HCT116 (cell line): ENCODE measurements around the gene C2CD3. TPM values are rescaled to one million over a fixed set of nuclear protein-coding genes. Genes with fewer than 3 reads are reported as not detected.

Experiments used
- ATAC-seq: fragments of 200-7000 bp; cut with Tn5 transposase; 2 replicates; pipeline ENCODE4 v1.9.1; 2020; ENCODE audit warnings: mild to moderate bottlenecking, moderate library complexity
- BruUV-seq: library from RNA; stranded (reverse); fragments of 400-500 nt; replicated peaks from 2 replicates; lab custom pipeline; 2021; lab: Mats Ljungman, UMichigan
- CTCF ChIA-PET: fragments of 300-600 bp; sonication (Branson Sonifier 250); formaldehyde crosslinking; loops from one replicate; lab custom pipeline; 2021; ENCODE audit warnings: antibody characterized with exemption; lab: Charles Lee
- POLR2A ChIA-PET: fragments of 300-600, 350-600 bp; sonication (Branson Sonifier 250); formaldehyde crosslinking; loops from one replicate; lab custom pipeline; 2021; ENCODE audit warnings: antibody characterized with exemption; lab: Charles Lee
- RAD21 ChIA-PET, 2 experiments: fragments of 300-600 bp; sonication (Branson Sonifier 250); formaldehyde crosslinking; loops; one replicate each; lab custom pipeline; 2023; ENCODE audit warnings: low total read pairs in 2 of 2; ENCODE audit not compliant: uncharacterized antibody in 2 of 2, unreplicated experiment in 2 of 2, low non-redundant PET in 1 of 2; lab: Charles Lee
- DNase-seq: peaks from one replicate; pipeline ENCODE4 v3.0.0-alpha.2; 2010; ENCODE audit warnings: low read depth, low spot score
- H2AFZ ChIP-seq: fragments of 200-600 bp; shearing (Covaris generic), sonication (generic); 2 replicates; pipeline ENCODE4 v1.6.1; 2017; ENCODE audit warnings: low read depth, mixed run types, mixed read lengths, antibody characterized with exemption, low read length; ENCODE audit not compliant: poor library complexity, severe bottlenecking
- H3K27ac ChIP-seq: 2 replicates; pipeline ENCODE4 v1.5.1; 2012; ENCODE audit warnings: low read depth, low read length
- H3K27me3 ChIP-seq: fragments of 200-600 bp; sonication (generic); 2 replicates; pipeline ENCODE4 v1.6.1; 2016; ENCODE audit warnings: mixed run types, low read length, mixed read lengths; ENCODE audit not compliant: insufficient read depth
- H3K36me3 ChIP-seq, 2 experiments: fragments of 200-500 bp in 1 of 2; fragments of 200-600 bp in 1 of 2; sonication (Bioruptor generic) in 1 of 2; sonication (generic) in 1 of 2; 2 replicates each; pipeline versions ENCODE4 v1.5.1 to v1.6.1; 2014 to 2016; ENCODE audit warnings: low read length in 2 of 2, inconsistent platforms in 1 of 2, mixed read lengths in 1 of 2, mixed run types in 1 of 2; ENCODE audit not compliant: insufficient read depth in 2 of 2, control insufficient read depth in 1 of 2
- H3K4me1 ChIP-seq, 2 experiments: fragments of 200-600 bp in 1 of 2; sonication (generic) in 1 of 2; 2 replicates each; pipeline versions ENCODE4 v1.5.1 to v1.6.1; 2012 to 2017; ENCODE audit warnings: low read length in 2 of 2, inconsistent platforms in 1 of 2, mild to moderate bottlenecking in 1 of 2, mixed read lengths in 1 of 2, mixed run types in 1 of 2, moderate library complexity in 1 of 2; ENCODE audit not compliant: insufficient read depth in 2 of 2, control insufficient read depth in 1 of 2
- H3K4me2 ChIP-seq: fragments of 200-600 bp; sonication (generic); 2 replicates; pipeline ENCODE4 v1.6.1; 2017; ENCODE audit warnings: mixed run types, low read length, mixed read lengths
- H3K4me3 ChIP-seq, 2 experiments: fragments of 200-600 bp in 1 of 2; sonication (generic) in 1 of 2; replicated peaks in 1 of 2; 2 replicates each; pipeline ENCODE4 v1.5.1; 2011 to 2016; ENCODE audit warnings: low read length in 2 of 2, control low read depth in 1 of 2, low read depth in 1 of 2, mild to moderate bottlenecking in 1 of 2, mixed read lengths in 1 of 2, mixed run types in 1 of 2
- H3K79me2 ChIP-seq: fragments of 200-600 bp; sonication (generic); 2 replicates; pipeline ENCODE4 v1.6.1; 2017; ENCODE audit warnings: mild to moderate bottlenecking, mixed run types, low read length, moderate library complexity, mixed read lengths; ENCODE audit not compliant: insufficient read depth
- H3K9ac ChIP-seq: fragments of 200-600 bp; sonication (generic); 2 replicates; pipeline ENCODE4 v1.6.1; 2016; ENCODE audit warnings: low read length, mixed read lengths
- H3K9me2 ChIP-seq: fragments of 200-600 bp; sonication (generic), shearing (Covaris generic); 2 replicates; pipeline ENCODE4 v1.6.1; 2017; ENCODE audit warnings: mixed run types, mild to moderate bottlenecking, moderate library complexity; ENCODE audit not compliant: insufficient read depth
- H3K9me3 ChIP-seq, 2 experiments: fragments of 200-500 bp in 1 of 2; fragments of 200-600 bp in 1 of 2; sonication (Bioruptor generic) in 1 of 2; sonication (generic) in 1 of 2; 2 replicates each; pipeline ENCODE4 v1.6.1; 2014 to 2017; ENCODE audit warnings: low read length in 2 of 2, mixed read lengths in 2 of 2, inconsistent platforms in 1 of 2, low read depth in 1 of 2, mild to moderate bottlenecking in 1 of 2, mixed run types in 1 of 2, moderate library complexity in 1 of 2; ENCODE audit not compliant: control insufficient read depth in 1 of 2, insufficient read depth in 1 of 2
- H4K20me1 ChIP-seq: fragments of 200-600 bp; sonication (generic), shearing (Covaris generic); 2 replicates; pipeline ENCODE4 v1.6.1; 2017; ENCODE audit warnings: mixed run types, mild to moderate bottlenecking, moderate library complexity; ENCODE audit not compliant: insufficient read depth
- ELF1 ChIP-seq: IDR thresholded peaks from 2 replicates; pipeline ENCODE4 v1.6.1; 2012; ENCODE audit warnings: low read depth, borderline replicate concordance
- EZH2 ChIP-seq: fragments of 200-600 bp; sonication (generic); IDR thresholded peaks from 2 replicates; pipeline ENCODE4 v1.6.1; 2017; ENCODE audit warnings: antibody characterized with exemption, mixed run types
- FOSL1 ChIP-seq: IDR thresholded peaks from 2 replicates; pipeline ENCODE4 v1.6.1; 2012; ENCODE audit warnings: low read depth
- MAX ChIP-seq: IDR thresholded peaks from 2 replicates; pipeline ENCODE4 v1.6.1; 2012
- RAD21 ChIP-seq: IDR thresholded peaks from 2 replicates; pipeline ENCODE4 v1.6.1; 2012; ENCODE audit warnings: low read depth, mild to moderate bottlenecking
- intact Hi-C: fragments of 100-400 bp; cut with micrococcal nuclease; formaldehyde crosslinking; loops from 2 replicates; pipeline ENCODE4 v1.10.0; 2022
- total RNA-seq: library from RNA; stranded (reverse); gene quantifications from one replicate; pipeline ENCODE4 v1.2.1, GENCODE V29; 2021; ENCODE audit not compliant: unreplicated experiment

The C2CD3 gene
- total RNA-seq, 1 experiment from 2014 or later: 30.6 TPM

DNA sequence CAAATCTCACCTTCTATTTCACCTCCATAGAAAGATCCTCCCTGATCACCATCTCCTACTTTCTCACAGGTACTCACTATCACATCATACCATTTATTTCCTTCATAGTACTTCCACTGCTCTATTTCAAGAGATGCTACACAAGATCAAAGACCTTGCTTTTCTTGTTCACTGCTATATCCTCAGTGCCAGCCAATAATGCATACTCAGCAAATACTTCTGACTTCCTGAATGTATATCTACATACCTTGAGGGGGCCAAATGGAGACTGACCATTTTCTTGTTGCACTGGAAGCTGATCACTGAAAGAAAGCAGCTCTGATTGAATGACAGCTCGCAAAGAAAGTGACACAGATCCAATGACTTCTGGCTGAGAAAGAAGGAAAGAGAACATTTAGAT is 64.7 kb downstream of the C2CD3 start:
- Histone ChIP-seq H3K9ac (no peak overlapping the region), H3K4me3 (no peak overlapping the region), H3K36me3 (peaks cover 9 to 20% of the 10 kb centered on the region in 2 experiments), H3K4me2 (no peak overlapping the region), H3K27ac (no peak overlapping the region), H3K4me1 (no peaks in the 10 kb centered on the region), H2AFZ (no peak overlapping the region), H3K79me2 (no peaks in the 10 kb centered on the region), H3K9me2 (no peaks in the 10 kb centered on the region), H3K27me3 (no peaks in the 10 kb centered on the region), H3K9me3 (no peaks in the 10 kb centered on the region)
- ChIA-PET CTCF (no interaction called here), POLR2A (no interaction called here)
- BruUV-seq: no TSS peak
- ATAC-seq (no peak), DNase-seq (no peak)
- no peak for TF ChIP-seq MAX
- TF ChIP-seq, all 23 proteins: peak for 0
- RAD21 ChIA-PET: no interaction called here
- no peaks in the 10 kb centered on the region for H4K20me1 ChIP-seq
- intact Hi-C loops: no loop called here

- Histone ChIP-seq H3K9me2 (no peaks in the 10 kb centered on the region), H3K27ac (no peak overlapping the region), H3K27me3 (no peaks in the 10 kb centered on the region), H3K4me3 (no peak overlapping the region), H2AFZ (no peak overlapping the region), H3K9ac (no peak overlapping the region), H4K20me1 (no peaks in the 10 kb centered on the region), H3K79me2 (no peaks in the 10 kb centered on the region), H3K9me3 (no peaks in the 10 kb centered on the region), H3K36me3 (peaks cover 17 to 29% of the 10 kb centered on the region in 2 experiments), H3K4me1 (no peaks in the 10 kb centered on the region), H3K4me2 (no peak overlapping the region)
- TF ChIP-seq FOSL1 (no peak), RAD21 (no peak)
- DNase-seq (no peak), ATAC-seq (no peak)
- no TSS peak for BruUV-seq
- ChIA-PET CTCF (no interaction called here), RAD21 (no interaction called here), POLR2A (no interaction called here)
- intact Hi-C loops: no loop called here
These were observed 68.5 kb downstream of the C2CD3 start for GRCh38 chr11:74102321-74102720.

DNA sequence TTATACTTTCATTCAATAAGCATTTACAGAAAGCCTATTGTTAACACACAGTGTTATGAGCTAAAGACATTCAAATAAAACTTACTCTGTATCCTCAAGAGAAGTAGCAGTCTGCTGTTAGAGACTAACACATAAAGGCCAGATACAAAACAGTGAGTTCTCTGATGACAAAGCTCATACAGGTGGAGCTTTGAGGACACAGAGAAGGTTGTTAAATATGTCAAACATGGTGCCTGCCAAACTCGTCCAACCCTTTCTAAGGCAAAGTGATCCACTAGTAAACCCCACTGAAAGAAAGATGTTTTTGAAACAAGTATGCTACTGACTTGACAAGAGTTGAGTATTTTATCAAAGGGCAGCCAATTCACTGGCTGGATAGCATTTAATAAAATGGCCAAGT is 70.1 kb downstream of the C2CD3 start:
- no peaks in the 10 kb centered on the region for H3K27me3 ChIP-seq
- H3K79me2 ChIP-seq: no peaks in the 10 kb centered on the region
- peaks cover 17 to 26% of the 10 kb centered on the region in 2 experiments for H3K36me3 ChIP-seq
- no peak for ATAC-seq
- no peak for DNase-seq
- no peaks in the 10 kb centered on the region for H3K4me1 ChIP-seq
- ChIA-PET POLR2A (no interaction called here), RAD21 (no interaction called here), CTCF (no interaction called here)
- H3K4me3 ChIP-seq: no peak overlapping the region
- no TSS peak for BruUV-seq
- TF ChIP-seq EZH2 (no peak), ELF1 (no peak)
- H3K9me3 ChIP-seq: no peaks in the 10 kb centered on the region
- H3K27ac ChIP-seq: no peak overlapping the region
- H4K20me1 ChIP-seq: no peaks in the 10 kb centered on the region
- intact Hi-C loops: no loop called here
- no peak overlapping the region for H3K9ac ChIP-seq
- no peak overlapping the region for H2AFZ ChIP-seq
- H3K9me2 ChIP-seq: no peaks in the 10 kb centered on the region
- no peak overlapping the region for H3K4me2 ChIP-seq
